Panc1 (cell line): Measurements from ENCODE around the gene BIVM. TPM values are rescaled to one million over a fixed set of nuclear protein-coding genes. Genes with fewer than 3 reads are reported as not detected.

ENCODE experiments used
- ATAC-seq: fragments of 200-7000 bp; cut with Tn5 transposase; 2 replicates; pipeline ENCODE4 v1.9.1; 2020; ENCODE audit warnings: mild to moderate bottlenecking, moderate library complexity
- BruUV-seq: library from RNA; stranded (reverse); fragments of 400-500 nt; replicated peaks from 2 replicates; lab custom pipeline; 2021; lab: Mats Ljungman, UMichigan
- CTCF ChIA-PET: fragments of 300-600 bp; sonication (Branson Sonifier 250); formaldehyde crosslinking; loops from one replicate; lab custom pipeline; 2022; ENCODE audit warnings: antibody characterized with exemption; lab: Charles Lee
- POLR2A ChIA-PET: fragments of 300-600 bp; sonication (Branson Sonifier 250); formaldehyde crosslinking; loops from one replicate; lab custom pipeline; 2022; ENCODE audit warnings: antibody characterized with exemption; lab: Charles Lee
- DNase-seq: peaks from one replicate; pipeline ENCODE4 v3.0.0-alpha.2; 2010; ENCODE audit warnings: low read depth, low spot score
- H3K27ac ChIP-seq: 2 replicates; pipeline ENCODE4 v1.5.1; 2011; ENCODE audit warnings: mild to moderate bottlenecking, low read length, inconsistent platforms
- H3K27me3 ChIP-seq: fragments of 200-500 bp; sonication (Bioruptor generic); 2 replicates; pipeline ENCODE4 v1.6.0; 2014; ENCODE audit warnings: low read length, inconsistent platforms; ENCODE audit not compliant: control insufficient read depth, insufficient read depth
- H3K36me3 ChIP-seq: fragments of 200-500 bp; sonication (Bioruptor generic); 2 replicates; pipeline ENCODE4 v1.5.1; 2014; ENCODE audit warnings: inconsistent platforms, mild to moderate bottlenecking, low read length, moderate library complexity; ENCODE audit not compliant: control insufficient read depth, insufficient read depth
- H3K4me1 ChIP-seq: 2 replicates; pipeline ENCODE4 v1.5.1; 2011; ENCODE audit warnings: inconsistent platforms, mild to moderate bottlenecking, low read length, moderate library complexity; ENCODE audit not compliant: control insufficient read depth, insufficient read depth
- H3K4me3 ChIP-seq, 2 experiments: 2 replicates each; pipeline ENCODE4 v1.5.1; 2011 to 2012; ENCODE audit warnings: low read depth in 2 of 2, low read length in 2 of 2, mild to moderate bottlenecking in 2 of 2, inconsistent platforms in 1 of 2, moderate library complexity in 1 of 2
- H3K9me3 ChIP-seq: fragments of 200-500 bp; sonication (Bioruptor generic); 2 replicates; pipeline ENCODE4 v1.5.1; 2014; ENCODE audit warnings: low read depth, mild to moderate bottlenecking, inconsistent platforms, low read length, moderate library complexity; ENCODE audit not compliant: control insufficient read depth, insufficient read depth
- POLR2AphosphoS5 ChIP-seq: IDR thresholded peaks from 2 replicates; pipeline ENCODE4 v1.6.1; 2012; ENCODE audit warnings: mild to moderate bottlenecking, low read depth, low read length, moderate library complexity
- SIN3A ChIP-seq: IDR thresholded peaks from 2 replicates; pipeline ENCODE4 v1.6.1; 2012; ENCODE audit warnings: low read depth, mild to moderate bottlenecking, low read length, moderate library complexity, borderline replicate concordance; ENCODE audit not compliant: insufficient read depth
- TCF7L2 ChIP-seq: IDR thresholded peaks from 2 replicates; pipeline ENCODE4 v1.6.1; 2011; ENCODE audit warnings: mild to moderate bottlenecking, low read depth, low read length, inconsistent platforms
- in situ Hi-C: cut with HindIII; loops from 2 replicates; pipeline ENCODE4 v1.10.0; 2016; ENCODE audit warnings: low sequenced_read_pairs, low pct_unique_long_range_greater_than_20kb
- intact Hi-C: fragments of 100-400 bp; cut with micrococcal nuclease; formaldehyde crosslinking; loops from one replicate; pipeline ENCODE4 v1.10.0; 2022; ENCODE audit not compliant: unreplicated experiment
- total RNA-seq: library from RNA; stranded (reverse); gene quantifications from one replicate; pipeline ENCODE4 v1.2.1, GENCODE V29; 2021; ENCODE audit not compliant: unreplicated experiment
- TF ChIP-seq, protein P1 (sequence below), 2 experiments: IDR thresholded peaks; 2 replicates each; pipeline ENCODE4 v1.6.1; 2011 to 2012; ENCODE audit warnings: low read depth in 2 of 2, control low read depth in 1 of 2, low read length in 1 of 2, mild to moderate bottlenecking in 1 of 2, moderate library complexity in 1 of 2; ENCODE audit not compliant: insufficient read depth in 1 of 2
- TF ChIP-seq, protein P2 (sequence below): fragments of 450-650 bp; IDR thresholded peaks from 2 replicates; pipeline ENCODE4 v1.5.1; 2017; ENCODE audit warnings: mild to moderate bottlenecking

Gene BIVM
- total RNA-seq, 1 experiment from 2014 or later, result 10.5 TPM

DNA sequence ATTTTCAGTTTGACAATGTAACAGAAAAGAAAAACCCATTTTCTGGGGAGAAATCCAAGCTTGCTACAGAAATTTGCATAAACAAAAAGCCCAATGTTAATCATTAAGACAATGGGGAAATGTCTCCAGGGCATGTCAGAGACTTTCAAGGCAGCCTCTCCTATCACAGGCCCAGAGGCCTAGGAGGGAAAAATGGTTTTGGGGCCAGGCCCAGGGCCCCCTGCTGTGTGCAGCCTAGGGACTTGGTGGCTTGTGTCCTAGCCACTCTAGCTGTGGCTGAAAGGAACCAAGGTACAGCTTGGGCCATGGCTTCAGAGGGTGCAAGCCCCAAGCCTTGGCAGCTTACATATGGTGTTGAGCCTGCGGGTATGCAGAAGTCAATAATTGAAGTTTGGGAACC, 17.3 kb upstream of the BIVM start:
- TF ChIP-seq, protein P1, sequence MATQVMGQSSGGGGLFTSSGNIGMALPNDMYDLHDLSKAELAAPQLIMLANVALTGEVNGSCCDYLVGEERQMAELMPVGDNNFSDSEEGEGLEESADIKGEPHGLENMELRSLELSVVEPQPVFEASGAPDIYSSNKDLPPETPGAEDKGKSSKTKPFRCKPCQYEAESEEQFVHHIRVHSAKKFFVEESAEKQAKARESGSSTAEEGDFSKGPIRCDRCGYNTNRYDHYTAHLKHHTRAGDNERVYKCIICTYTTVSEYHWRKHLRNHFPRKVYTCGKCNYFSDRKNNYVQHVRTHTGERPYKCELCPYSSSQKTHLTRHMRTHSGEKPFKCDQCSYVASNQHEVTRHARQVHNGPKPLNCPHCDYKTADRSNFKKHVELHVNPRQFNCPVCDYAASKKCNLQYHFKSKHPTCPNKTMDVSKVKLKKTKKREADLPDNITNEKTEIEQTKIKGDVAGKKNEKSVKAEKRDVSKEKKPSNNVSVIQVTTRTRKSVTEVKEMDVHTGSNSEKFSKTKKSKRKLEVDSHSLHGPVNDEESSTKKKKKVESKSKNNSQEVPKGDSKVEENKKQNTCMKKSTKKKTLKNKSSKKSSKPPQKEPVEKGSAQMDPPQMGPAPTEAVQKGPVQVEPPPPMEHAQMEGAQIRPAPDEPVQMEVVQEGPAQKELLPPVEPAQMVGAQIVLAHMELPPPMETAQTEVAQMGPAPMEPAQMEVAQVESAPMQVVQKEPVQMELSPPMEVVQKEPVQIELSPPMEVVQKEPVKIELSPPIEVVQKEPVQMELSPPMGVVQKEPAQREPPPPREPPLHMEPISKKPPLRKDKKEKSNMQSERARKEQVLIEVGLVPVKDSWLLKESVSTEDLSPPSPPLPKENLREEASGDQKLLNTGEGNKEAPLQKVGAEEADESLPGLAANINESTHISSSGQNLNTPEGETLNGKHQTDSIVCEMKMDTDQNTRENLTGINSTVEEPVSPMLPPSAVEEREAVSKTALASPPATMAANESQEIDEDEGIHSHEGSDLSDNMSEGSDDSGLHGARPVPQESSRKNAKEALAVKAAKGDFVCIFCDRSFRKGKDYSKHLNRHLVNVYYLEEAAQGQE (IDR thresholded peaks at IDR 0.05; ENCODE audit: insufficient read depth in 1 of 2, low read depth in 2 of 2, low read length in 1 of 2), result no peak
- TF ChIP-seq POLR2AphosphoS5 (no peak), SIN3A (no peak), TCF7L2 (no peak)
- TF ChIP-seq, protein P2, sequence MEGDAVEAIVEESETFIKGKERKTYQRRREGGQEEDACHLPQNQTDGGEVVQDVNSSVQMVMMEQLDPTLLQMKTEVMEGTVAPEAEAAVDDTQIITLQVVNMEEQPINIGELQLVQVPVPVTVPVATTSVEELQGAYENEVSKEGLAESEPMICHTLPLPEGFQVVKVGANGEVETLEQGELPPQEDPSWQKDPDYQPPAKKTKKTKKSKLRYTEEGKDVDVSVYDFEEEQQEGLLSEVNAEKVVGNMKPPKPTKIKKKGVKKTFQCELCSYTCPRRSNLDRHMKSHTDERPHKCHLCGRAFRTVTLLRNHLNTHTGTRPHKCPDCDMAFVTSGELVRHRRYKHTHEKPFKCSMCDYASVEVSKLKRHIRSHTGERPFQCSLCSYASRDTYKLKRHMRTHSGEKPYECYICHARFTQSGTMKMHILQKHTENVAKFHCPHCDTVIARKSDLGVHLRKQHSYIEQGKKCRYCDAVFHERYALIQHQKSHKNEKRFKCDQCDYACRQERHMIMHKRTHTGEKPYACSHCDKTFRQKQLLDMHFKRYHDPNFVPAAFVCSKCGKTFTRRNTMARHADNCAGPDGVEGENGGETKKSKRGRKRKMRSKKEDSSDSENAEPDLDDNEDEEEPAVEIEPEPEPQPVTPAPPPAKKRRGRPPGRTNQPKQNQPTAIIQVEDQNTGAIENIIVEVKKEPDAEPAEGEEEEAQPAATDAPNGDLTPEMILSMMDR, result no peak
- no peak overlapping the region for H3K27ac ChIP-seq
- CTCF ChIA-PET, result no interaction called here
- DNase-seq (no peak), ATAC-seq (no peak)
- in situ Hi-C loops, result no loop called here
- POLR2A ChIA-PET, result no interaction called here
- H3K27me3 ChIP-seq, result no peaks in the 10 kb centered on the region
- no peaks in the 10 kb centered on the region for H3K4me1 ChIP-seq
- intact Hi-C loops, result no loop called here
- H3K36me3 ChIP-seq, result no peaks in the 10 kb centered on the region
- no peak overlapping the region for H3K4me3 ChIP-seq
- no TSS peak for BruUV-seq
- H3K9me3 ChIP-seq, result no peaks in the 10 kb centered on the region

DNA sequence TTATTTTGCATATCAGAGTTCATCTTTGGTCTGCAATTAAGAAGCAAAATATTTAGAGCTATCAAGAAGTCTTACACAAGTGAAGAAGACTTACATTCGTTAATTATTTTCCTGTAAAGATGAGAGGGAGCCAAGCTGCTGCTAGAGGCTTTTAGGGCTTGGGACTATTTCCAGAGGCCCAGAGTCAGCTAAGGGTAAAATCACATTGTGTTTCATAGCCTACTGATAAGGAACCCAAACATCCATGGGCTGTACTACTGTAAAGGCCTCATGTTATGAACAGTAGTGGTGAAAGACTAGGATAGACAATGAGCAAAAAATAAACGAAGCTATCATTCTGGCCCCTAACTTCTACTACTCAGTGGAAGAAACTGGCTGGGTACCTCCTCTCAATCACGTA, 14.4 kb upstream of the BIVM start:
- POLR2A ChIA-PET, result no interaction called here
- ATAC-seq (no peak), DNase-seq (no peak)
- intact Hi-C loops, result no loop called here
- Histone ChIP-seq H3K36me3 (no peaks in the 10 kb centered on the region), H3K9me3 (no peaks in the 10 kb centered on the region), H3K27me3 (no peaks in the 10 kb centered on the region), H3K4me3 (no peak overlapping the region), H3K27ac (no peak overlapping the region), H3K4me1 (no peaks in the 10 kb centered on the region)
- no TSS peak for BruUV-seq
- TF ChIP-seq, protein P2, result no peak
- TF ChIP-seq POLR2AphosphoS5 (no peak), TCF7L2 (no peak), SIN3A (no peak)
- TF ChIP-seq, protein P1 (IDR thresholded peaks at IDR 0.05; ENCODE audit: insufficient read depth in 1 of 2, low read depth in 2 of 2, low read length in 1 of 2), result no peak
- in situ Hi-C loops, result no loop called here
- CTCF ChIA-PET, result no interaction called here
